Measurements from ENCODE around the gene RAPGEF5. TPM values are rescaled to one million over a fixed set of nuclear protein-coding genes. Genes with fewer than 3 reads are reported as not detected.

RAPGEF5 gene
- total RNA-seq, 1 donor: 1.5 TPM

DNA sequence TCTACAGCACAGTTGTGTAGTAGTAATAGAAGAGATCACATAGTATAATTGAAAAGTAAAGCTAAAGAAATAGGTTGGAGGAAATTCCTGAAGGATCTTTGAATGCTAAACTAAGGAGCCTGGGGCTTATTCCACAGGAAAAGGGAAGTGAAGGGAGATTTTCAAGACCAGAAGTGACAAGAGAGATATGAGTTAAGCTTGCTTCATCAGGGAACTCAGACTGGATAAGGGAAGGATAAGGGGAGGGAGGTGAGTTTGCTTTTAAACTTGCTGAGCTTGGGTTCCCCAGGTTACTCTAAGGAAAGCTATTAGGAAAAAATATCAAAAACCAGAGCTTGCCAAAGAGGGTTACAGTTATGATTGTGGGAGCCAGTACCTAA, 182.4 kb downstream of the RAPGEF5 start:
- no peak overlapping the region for H3K4me3 ChIP-seq (ENCODE audit: low read depth, low read length)
- DNase-seq (ENCODE audit: low read depth): no peak
- TF ChIP-seq, protein P1, sequence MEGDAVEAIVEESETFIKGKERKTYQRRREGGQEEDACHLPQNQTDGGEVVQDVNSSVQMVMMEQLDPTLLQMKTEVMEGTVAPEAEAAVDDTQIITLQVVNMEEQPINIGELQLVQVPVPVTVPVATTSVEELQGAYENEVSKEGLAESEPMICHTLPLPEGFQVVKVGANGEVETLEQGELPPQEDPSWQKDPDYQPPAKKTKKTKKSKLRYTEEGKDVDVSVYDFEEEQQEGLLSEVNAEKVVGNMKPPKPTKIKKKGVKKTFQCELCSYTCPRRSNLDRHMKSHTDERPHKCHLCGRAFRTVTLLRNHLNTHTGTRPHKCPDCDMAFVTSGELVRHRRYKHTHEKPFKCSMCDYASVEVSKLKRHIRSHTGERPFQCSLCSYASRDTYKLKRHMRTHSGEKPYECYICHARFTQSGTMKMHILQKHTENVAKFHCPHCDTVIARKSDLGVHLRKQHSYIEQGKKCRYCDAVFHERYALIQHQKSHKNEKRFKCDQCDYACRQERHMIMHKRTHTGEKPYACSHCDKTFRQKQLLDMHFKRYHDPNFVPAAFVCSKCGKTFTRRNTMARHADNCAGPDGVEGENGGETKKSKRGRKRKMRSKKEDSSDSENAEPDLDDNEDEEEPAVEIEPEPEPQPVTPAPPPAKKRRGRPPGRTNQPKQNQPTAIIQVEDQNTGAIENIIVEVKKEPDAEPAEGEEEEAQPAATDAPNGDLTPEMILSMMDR (IDR thresholded peaks at IDR 0.05; ENCODE audit: insufficient read depth, low read length): no peak

DNA sequence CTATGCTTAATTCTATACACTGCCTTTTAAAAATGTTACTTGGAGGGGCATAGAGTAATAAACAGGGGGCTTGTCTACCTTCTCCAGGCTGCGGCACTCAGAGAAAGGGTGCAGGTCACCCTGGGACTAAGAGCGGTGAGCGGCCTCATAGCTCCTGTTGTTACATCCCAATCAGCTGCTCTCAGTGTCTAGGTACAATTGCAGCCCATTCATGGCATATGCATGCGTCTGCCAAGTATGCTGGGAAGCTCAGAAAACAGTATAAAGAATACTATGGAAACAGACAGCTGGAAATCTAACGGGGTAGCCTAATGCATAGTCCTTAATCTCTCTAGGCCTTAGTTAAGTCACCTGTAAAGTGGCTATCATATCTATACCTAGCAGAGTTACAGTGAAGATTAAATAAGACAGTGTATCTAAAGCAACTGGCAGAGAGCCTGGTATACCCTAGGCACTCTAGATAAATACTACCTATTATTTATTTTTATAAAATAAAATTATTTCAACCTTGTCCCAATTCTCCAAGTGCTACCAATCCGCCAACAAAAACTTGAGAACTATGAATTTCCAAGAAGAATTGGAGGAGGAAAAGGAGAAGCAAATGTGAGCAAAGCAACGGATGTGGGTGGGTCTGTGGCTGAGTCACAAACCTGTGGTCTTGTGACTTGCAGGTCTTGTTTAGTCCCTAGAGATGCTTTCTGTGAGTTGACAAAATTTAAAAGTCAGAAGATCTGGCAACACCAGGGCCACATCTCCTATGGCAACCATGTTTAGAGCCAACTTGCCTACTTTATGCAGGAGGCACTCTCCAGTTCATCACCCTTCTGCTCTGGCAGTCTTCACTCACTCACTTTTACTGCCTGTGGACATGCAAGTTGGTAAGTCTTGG, 183.0 kb downstream of the RAPGEF5 start:
- TF ChIP-seq, protein P1 (IDR thresholded peaks at IDR 0.05; ENCODE audit: insufficient read depth, low read length): no peak
- DNase-seq (ENCODE audit: low read depth): no peak
- H3K4me3 ChIP-seq (ENCODE audit: low read depth, low read length): no peak overlapping the region

DNA sequence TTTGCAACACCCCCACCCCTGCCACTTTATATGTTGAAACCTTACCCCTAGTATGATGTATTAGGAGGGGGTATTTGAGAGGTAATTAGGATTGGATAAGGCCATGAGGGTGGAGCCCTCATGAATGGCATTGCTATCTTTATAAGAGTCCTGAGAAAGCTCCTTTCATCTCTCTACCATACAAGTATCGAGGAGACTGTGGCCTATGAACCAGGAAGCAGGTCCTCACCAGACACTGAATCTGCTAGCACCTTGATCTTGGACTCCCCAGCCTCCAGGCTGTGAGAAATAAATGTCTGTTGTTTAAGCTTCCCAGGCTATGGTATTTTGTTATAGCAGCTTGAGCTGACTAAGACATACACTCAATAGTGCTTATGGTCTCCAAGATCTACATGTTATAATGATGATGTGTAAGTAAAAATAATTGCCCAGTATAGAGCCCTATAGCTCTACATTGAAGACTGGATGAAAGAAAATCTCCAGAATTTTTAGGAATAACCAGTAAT, 188.8 kb downstream of the RAPGEF5 start:
- TF ChIP-seq, protein P1 (IDR thresholded peaks at IDR 0.05; ENCODE audit: insufficient read depth, low read length): no peak
- DNase-seq (ENCODE audit: low read depth): no peak
- no peak overlapping the region for H3K4me3 ChIP-seq (ENCODE audit: low read depth, low read length)

DNA sequence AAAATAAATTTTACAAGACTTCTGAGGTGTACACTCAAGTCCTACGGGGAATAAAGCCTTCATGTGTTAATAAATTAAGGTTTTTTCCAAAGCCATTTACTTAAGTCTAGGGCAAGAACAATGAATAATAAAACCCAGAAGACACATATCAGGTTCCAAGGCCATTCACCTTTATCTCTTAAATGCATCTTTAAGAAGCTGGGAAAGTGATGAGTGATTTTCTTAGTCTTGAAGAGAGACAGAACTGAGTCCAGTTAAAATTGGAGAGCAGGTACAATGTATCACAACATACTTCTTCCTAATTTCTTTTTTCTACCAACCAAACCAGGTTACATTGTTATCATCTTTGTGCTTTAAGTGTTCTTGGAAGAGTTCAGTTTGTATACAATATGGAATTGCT, 189.5 kb downstream of the RAPGEF5 start:
- H3K4me3 ChIP-seq (ENCODE audit: low read depth, low read length): no peak overlapping the region
- no peak for DNase-seq (ENCODE audit: low read depth)
- TF ChIP-seq, protein P1 (IDR thresholded peaks at IDR 0.05; ENCODE audit: insufficient read depth, low read length): no peak

DNA sequence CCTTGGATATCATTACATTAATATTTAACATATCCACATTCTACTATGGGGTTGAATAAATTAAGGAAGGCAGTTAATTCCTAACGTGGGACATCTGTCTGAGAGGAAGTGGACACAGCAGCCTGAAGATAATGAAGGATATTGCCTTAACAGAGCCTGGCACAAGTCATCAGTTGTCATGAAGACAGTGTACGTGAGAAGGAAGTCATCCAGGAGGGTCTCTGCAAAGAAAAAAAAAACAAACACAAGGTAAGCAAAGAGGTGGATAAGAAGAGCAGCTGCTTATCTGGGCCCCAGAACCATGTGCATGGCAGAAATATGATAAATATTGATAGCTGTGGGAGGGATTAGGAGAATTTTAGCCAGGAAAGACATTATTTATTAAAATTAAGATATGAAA, 190.0 kb downstream of the RAPGEF5 start:
- TF ChIP-seq, protein P1 (IDR thresholded peaks at IDR 0.05; ENCODE audit: insufficient read depth, low read length): no peak
- H3K4me3 ChIP-seq (ENCODE audit: low read depth, low read length): no peak overlapping the region
- DNase-seq (ENCODE audit: low read depth): no peak

DNA sequence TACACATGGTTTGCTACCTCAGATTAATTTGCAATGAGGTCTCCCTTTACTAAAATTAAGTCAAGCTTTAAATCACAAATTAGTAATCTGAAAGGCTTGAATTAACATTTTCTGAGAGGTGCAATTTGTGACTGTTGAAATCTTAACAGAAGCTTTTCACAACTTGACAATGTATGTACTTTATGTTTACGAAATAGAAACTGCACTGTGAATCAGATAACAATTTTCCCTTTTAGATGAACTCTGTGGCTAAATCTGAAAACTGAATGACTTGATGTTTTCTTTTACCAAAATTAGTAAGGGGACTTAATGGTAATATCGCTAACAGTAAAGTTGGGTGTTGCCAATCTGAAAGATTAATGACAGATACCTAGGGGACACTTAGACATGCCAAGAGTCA, 197.6 kb downstream of the RAPGEF5 start:
- no peak overlapping the region for H3K4me3 ChIP-seq (ENCODE audit: low read depth, low read length)
- TF ChIP-seq, protein P1 (IDR thresholded peaks at IDR 0.05; ENCODE audit: insufficient read depth, low read length): no peak
- DNase-seq (ENCODE audit: low read depth): no peak
